HEK293 (cell line): ENCODE results near the gene HNRNPH2.

Source experiments
- CTCF ChIA-PET: fragments of 350-600 bp; formaldehyde crosslinking; extraction: SDS; loops from one replicate; lab custom pipeline; 2021; ENCODE audit warnings: antibody characterized with exemption; lab: Yijun Ruan, JAX
- POLR2A ChIA-PET: fragments of 300-600 bp; formaldehyde crosslinking; extraction: SDS; loops from one replicate; lab custom pipeline; 2020; ENCODE audit warnings: antibody characterized with exemption, inconsistent platforms; lab: Yijun Ruan, JAX
- H3K27ac ChIP-seq: fragments of 200-500 bp; sonication (Bioruptor generic); 2 replicates; pipeline ENCODE4 v1.5.1; 2014; ENCODE audit warnings: low read depth, low read length, control low read depth, inconsistent platforms; ENCODE audit errors: extremely low read depth
- H3K36me3 ChIP-seq, 2 experiments: fragments of 200-500 bp in 1 of 2; sonication (Bioruptor generic) in 1 of 2; 1 replicate in 1 of 2; 2 replicates in 1 of 2; pipeline ENCODE4 v1.5.1; 2014 to 2017; ENCODE audit warnings: inconsistent platforms in 2 of 2, low read length in 2 of 2; ENCODE audit not compliant: control insufficient read depth in 2 of 2, insufficient read depth in 1 of 2
- H3K4me1 ChIP-seq: fragments of 200-500 bp; sonication (Bioruptor generic); 2 replicates; pipeline ENCODE4 v1.5.1; 2014; ENCODE audit warnings: mild to moderate bottlenecking, low read length, inconsistent platforms; ENCODE audit not compliant: control insufficient read depth, insufficient read depth
- H3K4me3 ChIP-seq: 2 replicates; pipeline ENCODE4 v1.5.1; 2011; ENCODE audit warnings: low read depth, mild to moderate bottlenecking, control low read depth, low read length, moderate library complexity
- H3K9me3 ChIP-seq: fragments of 200-500 bp; sonication (Bioruptor generic); 2 replicates; pipeline ENCODE4 v1.5.1; 2014; ENCODE audit warnings: low read depth, low read length, inconsistent platforms; ENCODE audit not compliant: control insufficient read depth, insufficient read depth
- GLI2 ChIP-seq: fragments of 450-650 bp; formaldehyde crosslinking; IDR thresholded peaks from 2 replicates; pipeline ENCODE4; 2017; ENCODE audit warnings: missing biosample characterization, missing genetic modification characterization, low read depth, borderline replicate concordance
- OSR2 ChIP-seq: fragments of 450-650 bp; formaldehyde crosslinking; IDR thresholded peaks from 2 replicates; pipeline ENCODE4 v1.5.1; 2016; ENCODE audit warnings: missing biosample characterization, missing genetic modification characterization
- ZNF19 ChIP-seq: fragments of 450-650 bp; formaldehyde crosslinking; IDR thresholded peaks from 2 replicates; pipeline ENCODE4; 2016; ENCODE audit warnings: missing biosample characterization, missing genetic modification characterization, low read depth
- ZNF239 ChIP-seq: fragments of 450-650 bp; formaldehyde crosslinking; IDR thresholded peaks from 2 replicates; pipeline ENCODE4 v1.5.1; 2016; ENCODE audit warnings: missing biosample characterization, missing genetic modification characterization
- ZNF514 ChIP-seq: fragments of 450-650 bp; formaldehyde crosslinking; IDR thresholded peaks from 2 replicates; pipeline ENCODE4 v1.5.1; 2016; ENCODE audit warnings: missing biosample characterization, missing genetic modification characterization
- ZNF529 ChIP-seq: fragments of 450-650 bp; formaldehyde crosslinking; IDR thresholded peaks from 2 replicates; pipeline ENCODE4 v1.5.1; 2017; ENCODE audit warnings: missing genetic modification characterization, missing biosample characterization; ENCODE audit not compliant: insufficient replicate concordance
- ZNF600 ChIP-seq: fragments of 450-650 bp; formaldehyde crosslinking; IDR thresholded peaks from 2 replicates; pipeline ENCODE4 v1.5.1; 2016; ENCODE audit warnings: missing biosample characterization, missing genetic modification characterization
- ZNF629 ChIP-seq: fragments of 450-650 bp; formaldehyde crosslinking; IDR thresholded peaks from 2 replicates; pipeline ENCODE4 v1.5.1; 2017; ENCODE audit warnings: missing biosample characterization, missing genetic modification characterization
- ZNF658 ChIP-seq: fragments of 450-650 bp; formaldehyde crosslinking; IDR thresholded peaks from 2 replicates; pipeline ENCODE4; 2016; ENCODE audit warnings: missing biosample characterization, missing genetic modification characterization
- ZNF830 ChIP-seq: fragments of 450-650 bp; IDR thresholded peaks from 2 replicates; pipeline ENCODE4 v1.5.0; 2018; ENCODE audit warnings: missing biosample characterization, missing genetic modification characterization, low read depth, mild to moderate bottlenecking, moderate library complexity
- TF ChIP-seq, protein P1 (sequence below): fragments of 450-650 bp; formaldehyde crosslinking; IDR thresholded peaks from 2 replicates; pipeline ENCODE4 v1.5.1; 2017; ENCODE audit warnings: missing biosample characterization, missing genetic modification characterization
- TF ChIP-seq, protein P2 (sequence below): fragments of 450-650 bp; formaldehyde crosslinking; IDR thresholded peaks from 2 replicates; pipeline ENCODE4 v1.5.1; 2017; ENCODE audit warnings: missing biosample characterization, mild to moderate bottlenecking, missing genetic modification characterization, moderate library complexity
- TF ChIP-seq, protein P3 (sequence below): fragments of 450-650 bp; formaldehyde crosslinking; IDR thresholded peaks from 2 replicates; pipeline ENCODE4 v1.5.1; 2017; ENCODE audit warnings: missing biosample characterization, missing genetic modification characterization
- TF ChIP-seq, protein P4 (sequence below): fragments of 450-650 bp; formaldehyde crosslinking; IDR thresholded peaks from 2 replicates; pipeline ENCODE4 v1.5.1; 2016; ENCODE audit warnings: missing biosample characterization, missing genetic modification characterization
- TF ChIP-seq, protein P5 (sequence below): fragments of 450-650 bp; formaldehyde crosslinking; conservative IDR thresholded peaks from 2 replicates; pipeline ENCODE4 v1.5.1; 2016; ENCODE audit warnings: low read depth, missing biosample characterization, missing genetic modification characterization
- TF ChIP-seq, protein P6 (sequence below): fragments of 450-650 bp; formaldehyde crosslinking; IDR thresholded peaks from 2 replicates; pipeline ENCODE4 v1.5.1; 2016; ENCODE audit warnings: missing biosample characterization, missing genetic modification characterization

The HNRNPH2 gene

DNA sequence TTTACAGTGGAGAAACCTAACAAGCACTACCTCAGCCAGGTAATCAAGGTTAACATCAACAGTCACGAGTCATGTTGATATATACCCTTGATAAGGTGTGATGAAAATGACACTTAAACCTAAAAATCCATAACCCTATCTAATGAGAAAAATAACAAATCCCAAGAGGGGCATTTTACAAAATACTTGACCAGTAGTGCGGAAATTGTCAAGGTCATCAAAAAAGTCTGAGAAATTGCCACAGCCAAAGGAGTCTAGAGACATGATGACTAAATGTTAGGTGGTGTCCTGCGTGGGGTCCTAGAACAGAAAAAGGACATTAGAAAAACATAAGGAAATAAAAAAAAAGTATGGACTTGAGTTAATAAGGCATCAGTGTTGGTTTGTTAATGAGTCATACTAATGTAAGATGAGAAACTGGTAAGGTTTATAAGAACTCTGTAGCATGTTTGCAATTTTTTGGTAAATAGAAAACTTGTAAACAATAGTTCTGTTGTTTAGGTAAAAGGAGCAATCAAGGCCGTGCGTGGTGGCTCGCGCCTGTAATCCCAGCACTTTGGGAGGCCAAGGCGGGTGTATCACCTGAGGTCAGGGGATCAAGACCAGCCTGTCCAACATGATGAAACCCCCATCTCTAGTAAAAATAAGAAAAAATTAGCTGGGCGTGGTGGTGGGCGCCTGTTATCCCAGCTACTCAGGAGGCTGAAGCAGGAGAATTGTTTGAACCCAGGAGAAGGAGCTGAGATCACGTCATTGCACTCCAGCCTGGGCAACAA is 14.3 kb upstream of the HNRNPH2 start:
- H3K36me3 ChIP-seq = peaks cover 44 to 57% of the 10 kb centered on the region in 2 experiments

More for the DNA sequence above, 14.3 kb upstream of the HNRNPH2 start:
- H3K27ac ChIP-seq = peak overlapping the region; percentile 47; the same call in 1 of the 2 replicates
- TF ChIP-seq, protein P1, sequence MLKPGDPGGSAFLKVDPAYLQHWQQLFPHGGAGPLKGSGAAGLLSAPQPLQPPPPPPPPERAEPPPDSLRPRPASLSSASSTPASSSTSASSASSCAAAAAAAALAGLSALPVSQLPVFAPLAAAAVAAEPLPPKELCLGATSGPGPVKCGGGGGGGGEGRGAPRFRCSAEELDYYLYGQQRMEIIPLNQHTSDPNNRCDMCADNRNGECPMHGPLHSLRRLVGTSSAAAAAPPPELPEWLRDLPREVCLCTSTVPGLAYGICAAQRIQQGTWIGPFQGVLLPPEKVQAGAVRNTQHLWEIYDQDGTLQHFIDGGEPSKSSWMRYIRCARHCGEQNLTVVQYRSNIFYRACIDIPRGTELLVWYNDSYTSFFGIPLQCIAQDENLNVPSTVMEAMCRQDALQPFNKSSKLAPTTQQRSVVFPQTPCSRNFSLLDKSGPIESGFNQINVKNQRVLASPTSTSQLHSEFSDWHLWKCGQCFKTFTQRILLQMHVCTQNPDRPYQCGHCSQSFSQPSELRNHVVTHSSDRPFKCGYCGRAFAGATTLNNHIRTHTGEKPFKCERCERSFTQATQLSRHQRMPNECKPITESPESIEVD (tag by site-specific recombination) = peak; percentile 62
- no peak for TF ChIP-seq ZNF514
- TF ChIP-seq GLI2 (tag by site-specific recombination) = no peak
- TF ChIP-seq OSR2 (tag by site-specific recombination) = 0 out of 2 replicates have a peak, but pooled peaks have one; percentile 15
- TF ChIP-seq, protein P2, sequence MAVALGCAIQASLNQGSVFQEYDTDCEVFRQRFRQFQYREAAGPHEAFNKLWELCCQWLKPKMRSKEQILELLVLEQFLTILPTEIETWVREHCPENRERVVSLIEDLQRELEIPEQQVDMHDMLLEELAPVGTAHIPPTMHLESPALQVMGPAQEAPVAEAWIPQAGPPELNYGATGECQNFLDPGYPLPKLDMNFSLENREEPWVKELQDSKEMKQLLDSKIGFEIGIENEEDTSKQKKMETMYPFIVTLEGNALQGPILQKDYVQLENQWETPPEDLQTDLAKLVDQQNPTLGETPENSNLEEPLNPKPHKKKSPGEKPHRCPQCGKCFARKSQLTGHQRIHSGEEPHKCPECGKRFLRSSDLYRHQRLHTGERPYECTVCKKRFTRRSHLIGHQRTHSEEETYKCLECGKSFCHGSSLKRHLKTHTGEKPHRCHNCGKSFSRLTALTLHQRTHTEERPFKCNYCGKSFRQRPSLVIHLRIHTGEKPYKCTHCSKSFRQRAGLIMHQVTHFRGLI (tag by site-specific recombination) = no peak
- TF ChIP-seq ZNF658 (tag by site-specific recombination) = no peak
- no peak for TF ChIP-seq ZNF239 (tag by site-specific recombination)
- no peak for TF ChIP-seq ZNF830
- TF ChIP-seq ZNF529 (tag by site-specific recombination) = no peak
- no peak for TF ChIP-seq ZNF600 (tag by site-specific recombination)
- TF ChIP-seq, protein P3, sequence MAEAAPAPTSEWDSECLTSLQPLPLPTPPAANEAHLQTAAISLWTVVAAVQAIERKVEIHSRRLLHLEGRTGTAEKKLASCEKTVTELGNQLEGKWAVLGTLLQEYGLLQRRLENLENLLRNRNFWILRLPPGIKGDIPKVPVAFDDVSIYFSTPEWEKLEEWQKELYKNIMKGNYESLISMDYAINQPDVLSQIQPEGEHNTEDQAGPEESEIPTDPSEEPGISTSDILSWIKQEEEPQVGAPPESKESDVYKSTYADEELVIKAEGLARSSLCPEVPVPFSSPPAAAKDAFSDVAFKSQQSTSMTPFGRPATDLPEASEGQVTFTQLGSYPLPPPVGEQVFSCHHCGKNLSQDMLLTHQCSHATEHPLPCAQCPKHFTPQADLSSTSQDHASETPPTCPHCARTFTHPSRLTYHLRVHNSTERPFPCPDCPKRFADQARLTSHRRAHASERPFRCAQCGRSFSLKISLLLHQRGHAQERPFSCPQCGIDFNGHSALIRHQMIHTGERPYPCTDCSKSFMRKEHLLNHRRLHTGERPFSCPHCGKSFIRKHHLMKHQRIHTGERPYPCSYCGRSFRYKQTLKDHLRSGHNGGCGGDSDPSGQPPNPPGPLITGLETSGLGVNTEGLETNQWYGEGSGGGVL (tag by site-specific recombination) = no peak
- no peak for TF ChIP-seq ZNF19 (tag by site-specific recombination)
- TF ChIP-seq, protein P4, sequence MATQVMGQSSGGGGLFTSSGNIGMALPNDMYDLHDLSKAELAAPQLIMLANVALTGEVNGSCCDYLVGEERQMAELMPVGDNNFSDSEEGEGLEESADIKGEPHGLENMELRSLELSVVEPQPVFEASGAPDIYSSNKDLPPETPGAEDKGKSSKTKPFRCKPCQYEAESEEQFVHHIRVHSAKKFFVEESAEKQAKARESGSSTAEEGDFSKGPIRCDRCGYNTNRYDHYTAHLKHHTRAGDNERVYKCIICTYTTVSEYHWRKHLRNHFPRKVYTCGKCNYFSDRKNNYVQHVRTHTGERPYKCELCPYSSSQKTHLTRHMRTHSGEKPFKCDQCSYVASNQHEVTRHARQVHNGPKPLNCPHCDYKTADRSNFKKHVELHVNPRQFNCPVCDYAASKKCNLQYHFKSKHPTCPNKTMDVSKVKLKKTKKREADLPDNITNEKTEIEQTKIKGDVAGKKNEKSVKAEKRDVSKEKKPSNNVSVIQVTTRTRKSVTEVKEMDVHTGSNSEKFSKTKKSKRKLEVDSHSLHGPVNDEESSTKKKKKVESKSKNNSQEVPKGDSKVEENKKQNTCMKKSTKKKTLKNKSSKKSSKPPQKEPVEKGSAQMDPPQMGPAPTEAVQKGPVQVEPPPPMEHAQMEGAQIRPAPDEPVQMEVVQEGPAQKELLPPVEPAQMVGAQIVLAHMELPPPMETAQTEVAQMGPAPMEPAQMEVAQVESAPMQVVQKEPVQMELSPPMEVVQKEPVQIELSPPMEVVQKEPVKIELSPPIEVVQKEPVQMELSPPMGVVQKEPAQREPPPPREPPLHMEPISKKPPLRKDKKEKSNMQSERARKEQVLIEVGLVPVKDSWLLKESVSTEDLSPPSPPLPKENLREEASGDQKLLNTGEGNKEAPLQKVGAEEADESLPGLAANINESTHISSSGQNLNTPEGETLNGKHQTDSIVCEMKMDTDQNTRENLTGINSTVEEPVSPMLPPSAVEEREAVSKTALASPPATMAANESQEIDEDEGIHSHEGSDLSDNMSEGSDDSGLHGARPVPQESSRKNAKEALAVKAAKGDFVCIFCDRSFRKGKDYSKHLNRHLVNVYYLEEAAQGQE (tag by site-specific recombination) = no peak
- TF ChIP-seq ZNF629 (tag by site-specific recombination) = peak; percentile 19; the same call in 1 of the 2 replicates
- TF ChIP-seq, protein P5, sequence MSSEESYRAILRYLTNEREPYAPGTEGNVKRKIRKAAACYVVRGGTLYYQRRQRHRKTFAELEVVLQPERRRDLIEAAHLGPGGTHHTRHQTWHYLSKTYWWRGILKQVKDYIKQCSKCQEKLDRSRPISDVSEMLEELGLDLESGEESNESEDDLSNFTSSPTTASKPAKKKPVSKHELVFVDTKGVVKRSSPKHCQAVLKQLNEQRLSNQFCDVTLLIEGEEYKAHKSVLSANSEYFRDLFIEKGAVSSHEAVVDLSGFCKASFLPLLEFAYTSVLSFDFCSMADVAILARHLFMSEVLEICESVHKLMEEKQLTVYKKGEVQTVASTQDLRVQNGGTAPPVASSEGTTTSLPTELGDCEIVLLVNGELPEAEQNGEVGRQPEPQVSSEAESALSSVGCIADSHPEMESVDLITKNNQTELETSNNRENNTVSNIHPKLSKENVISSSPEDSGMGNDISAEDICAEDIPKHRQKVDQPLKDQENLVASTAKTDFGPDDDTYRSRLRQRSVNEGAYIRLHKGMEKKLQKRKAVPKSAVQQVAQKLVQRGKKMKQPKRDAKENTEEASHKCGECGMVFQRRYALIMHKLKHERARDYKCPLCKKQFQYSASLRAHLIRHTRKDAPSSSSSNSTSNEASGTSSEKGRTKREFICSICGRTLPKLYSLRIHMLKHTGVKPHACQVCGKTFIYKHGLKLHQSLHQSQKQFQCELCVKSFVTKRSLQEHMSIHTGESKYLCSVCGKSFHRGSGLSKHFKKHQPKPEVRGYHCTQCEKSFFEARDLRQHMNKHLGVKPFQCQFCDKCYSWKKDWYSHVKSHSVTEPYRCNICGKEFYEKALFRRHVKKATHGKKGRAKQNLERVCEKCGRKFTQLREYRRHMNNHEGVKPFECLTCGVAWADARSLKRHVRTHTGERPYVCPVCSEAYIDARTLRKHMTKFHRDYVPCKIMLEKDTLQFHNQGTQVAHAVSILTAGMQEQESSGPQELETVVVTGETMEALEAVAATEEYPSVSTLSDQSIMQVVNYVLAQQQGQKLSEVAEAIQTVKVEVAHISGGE (tag by site-specific recombination) = no peak
- TF ChIP-seq, protein P6, sequence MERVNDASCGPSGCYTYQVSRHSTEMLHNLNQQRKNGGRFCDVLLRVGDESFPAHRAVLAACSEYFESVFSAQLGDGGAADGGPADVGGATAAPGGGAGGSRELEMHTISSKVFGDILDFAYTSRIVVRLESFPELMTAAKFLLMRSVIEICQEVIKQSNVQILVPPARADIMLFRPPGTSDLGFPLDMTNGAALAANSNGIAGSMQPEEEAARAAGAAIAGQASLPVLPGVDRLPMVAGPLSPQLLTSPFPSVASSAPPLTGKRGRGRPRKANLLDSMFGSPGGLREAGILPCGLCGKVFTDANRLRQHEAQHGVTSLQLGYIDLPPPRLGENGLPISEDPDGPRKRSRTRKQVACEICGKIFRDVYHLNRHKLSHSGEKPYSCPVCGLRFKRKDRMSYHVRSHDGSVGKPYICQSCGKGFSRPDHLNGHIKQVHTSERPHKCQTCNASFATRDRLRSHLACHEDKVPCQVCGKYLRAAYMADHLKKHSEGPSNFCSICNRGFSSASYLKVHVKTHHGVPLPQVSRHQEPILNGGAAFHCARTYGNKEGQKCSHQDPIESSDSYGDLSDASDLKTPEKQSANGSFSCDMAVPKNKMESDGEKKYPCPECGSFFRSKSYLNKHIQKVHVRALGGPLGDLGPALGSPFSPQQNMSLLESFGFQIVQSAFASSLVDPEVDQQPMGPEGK = no peak
- H3K4me3 ChIP-seq = no peak overlapping the region
- H3K4me1 ChIP-seq = no peaks in the 10 kb centered on the region
- CTCF ChIA-PET = no interaction called here
- POLR2A ChIA-PET = interaction anchor here (0.5 kb wide), 1 partner anchor 42 kb away, joined by 3 read pairs; no protein-coding TSS in a partner anchor
- H3K9me3 ChIP-seq = no peaks in the 10 kb centered on the region
